ENCODE data around the gene OR1E1.
"Not testable (repeated sequence)": the region's sequence is repeated elsewhere in the genome, so short reads cannot be mapped to it uniquely, and the experiment has no call there.

Gene OR1E1

GRCh38 chr17:3378321-3378720 is 19.9 kb downstream of the OR1E1 start:
- no peak for TF ChIP-seq CTCF (IDR thresholded peaks at IDR 0.05; ENCODE audit: extremely low read depth, missing control alignments)
- no peak for DNase-seq (ENCODE audit: low spot score)

DNA sequence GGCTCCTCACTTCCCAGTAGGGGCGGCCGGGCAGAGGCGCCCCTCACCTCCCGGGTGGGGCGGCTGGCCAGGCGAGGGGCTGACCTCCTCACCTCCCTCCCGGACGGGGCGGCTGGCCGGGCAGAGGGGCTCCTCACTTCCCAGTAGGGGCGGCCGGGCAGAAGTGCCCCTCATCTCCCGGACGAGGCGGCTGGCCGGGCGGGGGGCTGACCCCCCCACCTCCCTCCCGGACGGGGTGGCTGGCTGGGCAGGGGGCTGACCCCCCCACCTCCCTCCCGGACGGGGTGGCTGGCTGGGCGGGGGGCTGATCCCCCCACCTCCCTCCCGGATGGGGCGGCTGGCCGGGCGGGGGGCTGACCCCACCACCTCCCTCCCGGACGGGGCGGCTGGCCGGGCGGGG is 27.0 kb downstream of the OR1E1 start:
- DNase-seq (ENCODE audit: low spot score), result not testable (repeated sequence)

Data from GM20000 (cell line).